Raji (cell line): ENCODE results near the gene PPIF.

Source experiments
- POLR2A ChIP-seq: IDR thresholded peaks from 2 replicates; pipeline ENCODE4 v1.6.1; 2011; ENCODE audit warnings: low read depth, low read length, control low read depth; ENCODE audit not compliant: insufficient read depth

The PPIF gene

GRCh38 chr10:79310200-79310865 is 36.9 kb upstream of the PPIF start:
- TF ChIP-seq POLR2A: no peak

GRCh38 chr10:79310911-79311573 is 36.2 kb upstream of the PPIF start:
- TF ChIP-seq POLR2A: no peak

DNA sequence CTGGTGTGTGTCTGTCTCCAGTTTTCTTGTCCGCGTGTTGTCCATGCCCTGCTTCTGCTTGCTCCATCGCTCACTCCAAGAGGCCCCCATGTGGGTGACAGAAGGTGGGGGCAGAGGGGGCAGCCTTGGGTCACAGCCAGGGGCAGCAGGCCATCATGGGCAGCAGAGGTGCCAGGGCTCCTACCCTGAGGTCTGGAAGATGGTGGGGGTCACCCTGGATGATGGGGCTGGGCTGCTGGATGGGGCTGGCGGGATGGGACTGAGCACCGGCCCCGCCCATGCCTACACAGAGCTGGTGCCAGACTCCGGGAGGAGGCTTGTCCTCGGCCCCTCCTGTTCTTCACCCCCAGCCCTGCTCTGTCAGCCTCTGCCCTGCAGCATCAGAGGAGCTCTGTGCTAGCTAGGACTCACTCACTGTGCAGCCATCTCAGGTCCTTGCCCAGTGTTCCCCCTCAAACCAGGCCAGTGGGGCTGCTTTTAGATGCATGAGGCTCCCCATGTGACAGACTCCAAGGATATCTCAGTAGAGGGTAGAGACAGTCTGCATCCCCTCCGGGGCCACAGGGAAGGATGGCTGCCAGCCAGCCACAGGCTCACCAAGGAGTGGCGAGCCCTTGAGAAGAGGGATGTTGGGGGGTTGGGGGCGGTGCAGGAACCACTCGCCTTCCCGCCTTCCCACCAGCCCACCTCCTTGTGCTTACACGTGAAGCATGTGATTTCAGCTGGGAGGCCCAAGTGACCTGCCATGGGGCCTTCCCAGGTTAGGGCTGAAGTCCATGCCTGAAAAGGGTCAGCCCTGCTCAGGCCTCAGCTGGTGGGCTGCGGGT is 35.5 kb upstream of the PPIF start:
- no peak for TF ChIP-seq POLR2A

DNA sequence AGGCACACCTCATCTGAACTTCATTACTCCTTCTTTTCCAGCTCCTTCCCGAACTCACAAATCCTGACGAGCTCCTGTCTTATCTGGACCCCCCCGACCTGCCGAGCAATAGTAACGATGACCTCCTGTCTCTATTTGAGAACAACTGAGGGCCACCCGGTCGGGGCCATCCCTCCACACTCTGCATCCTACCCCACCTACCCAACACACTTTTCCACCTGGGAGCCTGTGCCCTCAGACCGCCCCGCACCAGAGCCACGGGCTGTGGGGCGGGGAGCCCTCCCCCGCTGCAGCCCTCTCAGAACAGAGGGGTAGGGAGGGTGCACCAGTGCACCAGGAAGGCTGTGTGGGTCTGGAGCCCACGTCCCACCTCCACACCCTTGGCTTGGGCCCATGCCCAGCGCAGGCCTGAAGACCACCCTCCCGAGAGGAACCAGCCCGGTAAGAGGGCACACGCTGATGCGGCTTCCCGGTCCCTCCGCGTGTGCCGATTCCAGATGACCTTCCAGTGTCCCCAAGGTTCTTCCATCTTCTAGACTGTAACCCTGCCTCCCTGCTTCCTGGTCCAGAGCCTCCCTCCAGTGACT is 34.6 kb upstream of the PPIF start:
- no peak for TF ChIP-seq POLR2A

GRCh38 chr10:79313320-79313719 is 33.9 kb upstream of the PPIF start:
- no peak for TF ChIP-seq POLR2A

- TF ChIP-seq POLR2A: no peak
Observed at GRCh38 chr10:79313911-79314439, 33.3 kb upstream of the PPIF start.

- TF ChIP-seq POLR2A: no peak
Observed at GRCh38 chr10:79314761-79315601, 32.3 kb upstream of the PPIF start.

DNA sequence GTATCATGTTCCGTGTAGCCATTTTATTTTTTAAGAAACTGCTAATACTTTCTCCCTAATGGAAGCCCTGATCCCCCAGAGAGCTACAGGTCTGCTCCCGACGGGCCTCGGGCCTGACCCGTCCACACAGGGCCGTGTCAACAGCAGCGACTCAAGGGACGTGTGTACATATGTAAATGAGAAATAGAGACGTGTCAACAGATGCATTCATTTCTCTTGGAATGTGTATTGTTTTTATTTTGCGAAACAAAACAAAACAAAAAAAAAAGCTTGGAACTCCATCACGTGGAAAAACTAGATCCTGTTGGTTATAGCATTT is 31.7 kb upstream of the PPIF start:
- TF ChIP-seq POLR2A: no peak

DNA sequence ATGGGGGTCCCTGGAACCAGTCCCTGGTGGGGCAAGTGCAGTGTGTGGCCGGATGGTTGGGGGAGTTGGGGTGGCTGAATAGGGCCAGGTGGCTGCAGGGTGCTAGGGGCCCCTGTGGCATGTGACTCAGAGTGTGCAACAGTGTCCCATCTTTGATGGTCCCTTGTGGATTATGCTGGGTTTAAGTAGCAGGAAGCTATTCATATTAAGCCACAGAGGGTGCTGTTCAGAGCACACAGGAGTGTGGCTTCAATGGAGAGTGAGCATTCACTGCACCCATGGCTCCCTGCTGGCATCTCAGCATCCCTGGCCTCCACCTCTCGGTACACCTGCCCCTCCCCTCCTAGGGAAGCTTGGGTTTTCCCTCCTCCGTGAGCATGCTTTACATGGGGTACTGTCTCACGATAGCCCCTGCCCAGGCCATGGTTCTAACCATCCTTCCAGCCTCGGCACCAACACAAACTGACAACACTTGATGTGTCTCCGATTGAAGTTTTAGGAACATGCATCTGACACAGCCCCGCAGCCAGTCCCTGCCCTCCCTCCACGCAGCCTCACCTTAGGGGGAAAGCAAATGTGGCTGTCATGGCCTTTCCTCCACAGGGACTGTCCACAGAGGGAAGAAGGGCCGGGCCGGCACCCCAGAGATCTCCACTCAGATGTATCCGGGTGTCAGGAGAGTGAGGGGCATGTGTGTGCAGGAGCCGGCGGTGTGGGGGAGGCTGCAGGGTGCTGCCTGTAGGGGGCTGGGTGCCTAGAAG is 30.4 kb upstream of the PPIF start:
- TF ChIP-seq POLR2A: peak; percentile 41; the same call in 1 of the 2 replicates

DNA sequence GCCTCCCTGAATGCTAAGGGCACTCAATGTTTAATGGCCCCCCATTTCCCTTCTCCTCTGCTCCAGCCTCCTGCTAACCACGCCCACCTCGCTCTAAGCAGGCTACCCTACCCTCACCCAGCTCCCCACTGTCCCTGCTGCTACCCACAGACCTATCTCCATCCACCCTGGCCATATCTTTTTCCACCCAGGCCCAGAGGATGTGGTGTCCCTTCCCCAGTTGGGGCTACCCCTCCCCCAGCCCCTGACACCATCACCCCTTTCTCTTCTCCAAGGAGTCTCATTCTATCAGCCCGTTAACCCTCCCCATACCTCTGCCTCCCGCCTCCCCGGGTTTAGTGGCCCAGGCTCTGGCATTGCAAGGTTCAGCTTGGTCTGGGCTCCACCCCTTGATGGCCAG is 28.9 kb upstream of the PPIF start:
- TF ChIP-seq POLR2A: no peak

DNA sequence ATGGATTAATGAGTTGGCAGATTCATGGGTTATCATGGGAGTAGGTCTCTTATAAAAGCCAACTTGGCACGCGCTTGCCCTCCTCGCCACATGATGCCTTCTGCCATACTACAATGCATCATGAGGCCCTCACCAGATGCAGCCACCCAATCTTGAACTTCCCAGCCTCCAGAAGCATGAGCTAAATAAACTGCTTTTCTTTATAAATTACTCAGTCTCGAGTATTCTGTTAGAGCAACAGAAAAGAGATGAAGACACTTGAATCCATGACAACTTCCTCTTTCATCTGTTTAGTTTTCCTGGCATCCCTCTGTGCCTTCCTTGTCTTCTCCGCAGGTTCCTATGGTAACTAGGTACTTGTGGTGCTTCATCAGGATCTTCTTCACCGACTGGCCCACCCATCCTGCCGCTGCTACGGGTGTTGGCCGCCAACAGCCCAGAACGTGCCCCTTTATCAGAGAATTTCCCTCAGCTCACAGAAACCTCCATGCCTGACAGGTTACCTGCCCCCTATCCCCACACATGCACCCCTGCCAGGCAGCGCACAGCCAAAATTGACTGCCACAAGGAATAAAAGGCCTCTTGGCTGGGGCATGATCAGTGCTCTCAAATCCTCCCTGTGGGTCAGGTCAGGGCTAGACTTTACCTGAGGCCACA is 28.0 kb upstream of the PPIF start:
- no peak for TF ChIP-seq POLR2A

GRCh38 chr10:79320316-79320715 is 27.0 kb upstream of the PPIF start:
- no peak for TF ChIP-seq POLR2A

- TF ChIP-seq POLR2A: no peak
Observed at GRCh38 chr10:79320820-79321493, 26.3 kb upstream of the PPIF start.

GRCh38 chr10:79321494-79321882 is 25.8 kb upstream of the PPIF start:
- no peak for TF ChIP-seq POLR2A
